ENCODE data around the gene DLG2.

- TF ChIP-seq POLR2A (IDR thresholded peaks at IDR 0.05) = no peak
- TF ChIP-seq, protein P1, sequence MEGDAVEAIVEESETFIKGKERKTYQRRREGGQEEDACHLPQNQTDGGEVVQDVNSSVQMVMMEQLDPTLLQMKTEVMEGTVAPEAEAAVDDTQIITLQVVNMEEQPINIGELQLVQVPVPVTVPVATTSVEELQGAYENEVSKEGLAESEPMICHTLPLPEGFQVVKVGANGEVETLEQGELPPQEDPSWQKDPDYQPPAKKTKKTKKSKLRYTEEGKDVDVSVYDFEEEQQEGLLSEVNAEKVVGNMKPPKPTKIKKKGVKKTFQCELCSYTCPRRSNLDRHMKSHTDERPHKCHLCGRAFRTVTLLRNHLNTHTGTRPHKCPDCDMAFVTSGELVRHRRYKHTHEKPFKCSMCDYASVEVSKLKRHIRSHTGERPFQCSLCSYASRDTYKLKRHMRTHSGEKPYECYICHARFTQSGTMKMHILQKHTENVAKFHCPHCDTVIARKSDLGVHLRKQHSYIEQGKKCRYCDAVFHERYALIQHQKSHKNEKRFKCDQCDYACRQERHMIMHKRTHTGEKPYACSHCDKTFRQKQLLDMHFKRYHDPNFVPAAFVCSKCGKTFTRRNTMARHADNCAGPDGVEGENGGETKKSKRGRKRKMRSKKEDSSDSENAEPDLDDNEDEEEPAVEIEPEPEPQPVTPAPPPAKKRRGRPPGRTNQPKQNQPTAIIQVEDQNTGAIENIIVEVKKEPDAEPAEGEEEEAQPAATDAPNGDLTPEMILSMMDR (IDR thresholded peaks at IDR 0.05) = no peak
- no peak for TF ChIP-seq POLR2AphosphoS5 (IDR thresholded peaks at IDR 0.05)
These were observed 2028.1 kb downstream of the DLG2 start for GRCh38 chr11:83599066-83599465.
